ENCODE results near the gene STON1. TPM values are rescaled to one million over a fixed set of nuclear protein-coding genes. Genes with fewer than 3 reads are reported as not detected.
"Not testable (repeated sequence)": the region's sequence is repeated elsewhere in the genome, so short reads cannot be mapped to it uniquely, and the experiment has no call there.

Gene STON1
- total RNA-seq, 1 donor from 2014 or later: 0.93 TPM

DNA sequence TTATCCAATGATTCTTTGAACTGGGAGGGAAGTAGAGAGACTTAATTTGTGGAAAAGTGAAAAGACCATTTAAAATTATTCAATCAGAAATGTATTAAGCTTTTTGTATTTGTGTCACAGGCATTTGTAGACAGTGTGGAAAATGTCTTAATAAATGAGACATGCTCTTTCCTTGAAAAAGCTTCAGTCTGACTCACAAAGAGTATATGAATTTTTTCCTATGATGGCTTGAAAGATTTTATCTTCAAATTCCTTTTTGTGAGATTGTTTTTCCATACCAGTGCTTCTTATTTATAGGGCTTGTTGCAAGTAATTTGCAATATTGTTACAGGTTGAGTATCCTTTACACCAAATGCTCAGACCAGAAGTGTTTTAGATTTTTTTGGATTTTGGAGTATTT, 39.5 kb downstream of the STON1 start:
- DNase-seq: no peak
- Mint-ChIP-seq H3K9me3 (no peaks in the 10 kb centered on the region), H3K27me3 (peaks cover 1% of the 10 kb centered on the region), H3K36me3 (ENCODE audit: low read depth) (no peaks in the 10 kb centered on the region), H3K27ac (no peak overlapping the region), H3K4me3 (no peak overlapping the region), H3K4me1 (peaks cover 3% of the 10 kb centered on the region)
- intact Hi-C loops (cut with micrococcal nuclease): no loop called here

GRCh38 chr2:48572816-48573215, 42.9 kb downstream of the STON1 start:
- Mint-ChIP-seq H3K27ac (no peak overlapping the region), H3K4me1 (peaks cover 8% of the 10 kb centered on the region), H3K9me3 (no peaks in the 10 kb centered on the region), H3K4me3 (no peak overlapping the region), H3K27me3 (peaks cover 1% of the 10 kb centered on the region), H3K36me3 (ENCODE audit: low read depth) (no peaks in the 10 kb centered on the region)
- no peak for DNase-seq
- intact Hi-C loops (cut with micrococcal nuclease): no loop called here

- Mint-ChIP-seq H3K36me3 (ENCODE audit: low read depth) (no peaks in the 10 kb centered on the region), H3K4me3 (no peak overlapping the region), H3K9me3 (no peaks in the 10 kb centered on the region), H3K4me1 (peaks cover 5% of the 10 kb centered on the region), H3K27me3 (no peaks in the 10 kb centered on the region), H3K27ac (no peak overlapping the region)
- intact Hi-C loops (cut with micrococcal nuclease): no loop called here
- DNase-seq: no peak
These were observed 44.7 kb downstream of the STON1 start for GRCh38 chr2:48574353-48575287.

GRCh38 chr2:48578313-48578712, 48.4 kb downstream of the STON1 start:
- H3K27me3 Mint-ChIP-seq: no peaks in the 10 kb centered on the region
- no peaks in the 10 kb centered on the region for H3K36me3 Mint-ChIP-seq (ENCODE audit: low read depth)
- H3K4me1 Mint-ChIP-seq: peaks cover 5% of the 10 kb centered on the region
- H3K4me3 Mint-ChIP-seq: no peak overlapping the region
- intact Hi-C loops (cut with micrococcal nuclease): no loop called here
- no peak overlapping the region for H3K27ac Mint-ChIP-seq
- H3K9me3 Mint-ChIP-seq: no peaks in the 10 kb centered on the region
- no peak for DNase-seq

DNA sequence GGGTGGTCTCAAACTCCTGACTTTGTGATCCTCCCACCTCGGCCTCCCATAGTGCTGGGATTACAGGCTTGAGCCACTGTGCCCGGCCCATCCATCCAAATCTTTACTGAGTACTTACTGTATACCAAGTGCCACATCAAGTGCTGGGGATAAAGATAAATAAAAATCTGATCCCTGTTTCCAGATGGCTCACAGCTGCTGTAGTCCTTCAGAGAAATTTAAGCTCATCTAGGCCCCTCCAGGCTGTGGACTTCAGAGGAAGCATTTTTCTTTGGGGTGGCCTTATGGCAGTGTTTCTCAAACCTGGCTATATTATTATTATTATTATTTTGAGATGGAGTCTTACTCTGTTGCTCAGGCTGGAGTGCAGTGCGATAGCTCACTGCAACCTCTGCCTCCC, 54.0 kb downstream of the STON1 start:
- Mint-ChIP-seq H3K36me3 (ENCODE audit: low read depth) (no peaks in the 10 kb centered on the region), H3K9me3 (no peaks in the 10 kb centered on the region), H3K4me1 (peaks cover 6% of the 10 kb centered on the region), H3K27me3 (no peaks in the 10 kb centered on the region), H3K27ac (no peak overlapping the region), H3K4me3 (no peak overlapping the region)
- DNase-seq: no peak
- intact Hi-C loops (cut with micrococcal nuclease): no loop called here

DNA sequence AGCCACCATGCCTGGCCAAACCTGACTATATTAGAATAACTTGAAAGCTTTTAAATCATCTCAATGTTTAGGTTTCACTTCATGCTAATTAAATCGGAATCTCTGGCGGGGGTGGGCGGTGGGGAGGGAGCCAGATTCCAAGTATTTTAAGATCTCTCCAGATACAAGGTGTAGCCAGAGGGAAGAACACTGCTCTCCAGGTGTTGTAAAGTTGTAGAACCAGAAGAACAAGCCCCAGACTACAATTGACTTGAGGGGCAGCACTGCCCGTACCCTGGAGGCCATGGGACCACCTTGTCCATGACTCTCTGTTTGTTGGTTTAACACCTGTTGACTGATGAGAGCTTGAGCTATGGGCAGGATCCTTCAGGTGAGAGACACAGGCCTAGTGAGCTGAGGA, 54.6 kb downstream of the STON1 start:
- Mint-ChIP-seq H3K36me3 (ENCODE audit: low read depth) (no peaks in the 10 kb centered on the region), H3K4me3 (no peak overlapping the region), H3K4me1 (peaks cover 6% of the 10 kb centered on the region), H3K27me3 (no peaks in the 10 kb centered on the region), H3K27ac (no peak overlapping the region), H3K9me3 (no peaks in the 10 kb centered on the region)
- intact Hi-C loops (cut with micrococcal nuclease): no loop called here
- no peak for DNase-seq

DNA sequence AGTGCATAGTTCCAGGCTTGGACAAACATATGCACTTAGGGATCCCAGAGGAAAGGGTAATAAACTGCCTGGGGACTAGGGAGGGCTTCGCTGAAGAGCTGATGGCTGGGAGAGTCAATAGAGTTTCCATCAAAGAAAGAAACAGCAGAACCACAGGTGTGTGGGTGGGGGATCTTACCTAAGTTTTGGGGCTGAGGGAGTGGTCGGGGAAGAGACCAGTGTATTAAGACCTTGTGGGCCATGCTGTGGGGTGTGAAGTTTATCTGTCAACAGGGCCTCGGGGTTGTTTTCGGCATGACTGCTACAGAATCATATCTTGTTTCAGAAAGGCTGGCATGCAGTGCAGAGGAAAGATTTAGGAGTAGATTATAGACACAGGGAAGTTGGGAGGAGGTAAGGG, 56.5 kb downstream of the STON1 start:
- no peaks in the 10 kb centered on the region for H3K27me3 Mint-ChIP-seq
- no peak overlapping the region for H3K4me3 Mint-ChIP-seq
- peaks cover 6% of the 10 kb centered on the region for H3K4me1 Mint-ChIP-seq
- intact Hi-C loops (cut with micrococcal nuclease): no loop called here
- no peak overlapping the region for H3K27ac Mint-ChIP-seq
- no peak for DNase-seq
- no peaks in the 10 kb centered on the region for H3K9me3 Mint-ChIP-seq
- H3K36me3 Mint-ChIP-seq (ENCODE audit: low read depth): no peaks in the 10 kb centered on the region

DNA sequence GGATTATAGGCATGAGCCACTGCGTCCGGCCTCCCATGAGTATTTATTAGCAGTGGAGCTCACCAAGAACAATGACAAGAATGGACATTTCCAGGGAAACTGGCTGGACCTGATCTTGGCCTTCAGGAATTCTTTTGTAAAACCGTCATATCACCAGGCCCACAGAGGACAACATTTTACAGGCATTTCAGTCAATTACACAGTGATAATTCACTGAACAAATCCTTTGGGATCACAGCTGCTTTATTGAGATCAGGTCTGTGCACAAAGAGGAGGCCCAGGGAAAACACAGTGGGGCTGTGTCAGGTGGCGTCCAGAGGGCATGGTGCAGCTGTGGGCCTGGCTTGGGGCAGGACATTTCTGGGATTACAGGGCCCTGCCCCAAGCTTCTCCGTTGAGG, 57.6 kb downstream of the STON1 start:
- intact Hi-C loops (cut with micrococcal nuclease): no loop called here
- H3K9me3 Mint-ChIP-seq: no peaks in the 10 kb centered on the region
- H3K4me3 Mint-ChIP-seq: no peak overlapping the region
- no peaks in the 10 kb centered on the region for H3K36me3 Mint-ChIP-seq (ENCODE audit: low read depth)
- no peak for DNase-seq
- no peaks in the 10 kb centered on the region for H3K27me3 Mint-ChIP-seq
- H3K4me1 Mint-ChIP-seq: peaks cover 6% of the 10 kb centered on the region
- H3K27ac Mint-ChIP-seq: no peak overlapping the region

DNA sequence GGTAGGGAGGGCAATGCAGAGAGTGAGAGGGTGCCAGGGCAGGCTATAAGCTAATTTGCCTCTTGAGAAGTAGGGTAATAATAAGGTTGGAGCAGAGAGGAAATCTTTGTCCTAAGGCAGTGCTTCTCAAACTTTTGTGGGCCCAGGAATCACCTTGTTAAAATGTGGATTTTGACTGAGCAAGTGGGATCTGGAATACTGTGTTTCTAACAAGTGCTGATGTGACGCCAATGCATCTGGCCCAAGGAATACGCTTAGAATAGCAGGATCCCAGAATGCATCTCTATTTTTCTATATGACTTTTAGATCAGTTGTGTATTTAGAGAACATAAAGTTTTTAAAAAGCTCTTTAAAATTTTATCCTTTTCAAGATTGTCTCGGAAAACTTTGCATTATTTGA, 58.0 kb downstream of the STON1 start:
- no peaks in the 10 kb centered on the region for H3K9me3 Mint-ChIP-seq
- peaks cover 6% of the 10 kb centered on the region for H3K4me1 Mint-ChIP-seq
- no peak overlapping the region for H3K27ac Mint-ChIP-seq
- DNase-seq: no peak
- H3K4me3 Mint-ChIP-seq: no peak overlapping the region
- H3K36me3 Mint-ChIP-seq (ENCODE audit: low read depth): no peaks in the 10 kb centered on the region
- no peaks in the 10 kb centered on the region for H3K27me3 Mint-ChIP-seq
- intact Hi-C loops (cut with micrococcal nuclease): no loop called here

GRCh38 chr2:48588745-48589144, 58.8 kb downstream of the STON1 start:
- no peaks in the 10 kb centered on the region for H3K36me3 Mint-ChIP-seq (ENCODE audit: low read depth)
- H3K27me3 Mint-ChIP-seq: no peaks in the 10 kb centered on the region
- intact Hi-C loops (cut with micrococcal nuclease): no loop called here
- no peak for DNase-seq
- peaks cover 6% of the 10 kb centered on the region for H3K4me1 Mint-ChIP-seq
- no peak overlapping the region for H3K27ac Mint-ChIP-seq
- H3K4me3 Mint-ChIP-seq: no peak overlapping the region
- no peaks in the 10 kb centered on the region for H3K9me3 Mint-ChIP-seq

DNA sequence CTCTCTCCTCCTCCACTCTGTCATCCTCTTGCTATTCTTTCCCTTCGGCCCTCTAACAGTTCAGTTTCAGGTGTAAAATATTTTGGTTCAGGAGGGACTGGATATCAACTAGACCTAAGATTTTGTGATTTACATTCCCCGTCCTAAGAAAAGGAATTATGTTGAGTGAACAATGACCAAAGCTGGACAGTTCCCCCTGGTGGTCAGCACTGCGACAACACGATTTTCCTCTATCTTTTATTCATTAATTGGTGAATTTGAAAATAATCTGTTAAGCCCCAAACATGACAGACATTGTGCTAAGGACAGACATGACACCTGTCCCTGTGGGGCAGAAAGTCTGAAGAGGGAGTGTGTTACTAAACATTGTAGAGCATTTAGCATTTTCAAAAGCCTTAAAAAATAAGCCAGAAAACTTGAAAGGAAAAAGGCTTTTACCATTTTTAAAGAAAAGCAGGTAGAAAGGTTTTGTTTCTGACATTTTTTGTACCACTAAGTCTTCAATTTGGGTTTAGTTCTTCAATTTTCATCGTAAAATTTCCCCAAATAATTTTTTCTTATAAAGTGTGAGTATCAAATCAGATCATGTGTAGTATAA, 59.3 kb downstream of the STON1 start:
- no peaks in the 10 kb centered on the region for H3K27me3 Mint-ChIP-seq
- H3K4me1 Mint-ChIP-seq: peaks cover 6% of the 10 kb centered on the region
- no peak overlapping the region for H3K27ac Mint-ChIP-seq
- no peak overlapping the region for H3K4me3 Mint-ChIP-seq
- no peak for DNase-seq
- intact Hi-C loops (cut with micrococcal nuclease): no loop called here
- H3K9me3 Mint-ChIP-seq: no peaks in the 10 kb centered on the region
- H3K36me3 Mint-ChIP-seq (ENCODE audit: low read depth): no peaks in the 10 kb centered on the region

- Mint-ChIP-seq H3K9me3 (no peaks in the 10 kb centered on the region), H3K4me1 (peaks cover 6% of the 10 kb centered on the region), H3K4me3 (no peak overlapping the region), H3K36me3 (ENCODE audit: low read depth) (no peaks in the 10 kb centered on the region), H3K27me3 (no peaks in the 10 kb centered on the region), H3K27ac (no peak overlapping the region)
- DNase-seq: no peak
- intact Hi-C loops (cut with micrococcal nuclease): no loop called here
These were observed 60.1 kb downstream of the STON1 start for GRCh38 chr2:48590017-48590416.

- Mint-ChIP-seq H3K27ac (no peak overlapping the region), H3K4me3 (no peak overlapping the region), H3K4me1 (no peaks in the 10 kb centered on the region), H3K27me3 (peaks cover 3% of the 10 kb centered on the region), H3K36me3 (ENCODE audit: low read depth) (no peaks in the 10 kb centered on the region), H3K9me3 (no peaks in the 10 kb centered on the region)
- intact Hi-C loops (cut with micrococcal nuclease): no loop called here
- no peak for DNase-seq
These were observed 62.1 kb downstream of the STON1 start for GRCh38 chr2:48592067-48592466.

DNA sequence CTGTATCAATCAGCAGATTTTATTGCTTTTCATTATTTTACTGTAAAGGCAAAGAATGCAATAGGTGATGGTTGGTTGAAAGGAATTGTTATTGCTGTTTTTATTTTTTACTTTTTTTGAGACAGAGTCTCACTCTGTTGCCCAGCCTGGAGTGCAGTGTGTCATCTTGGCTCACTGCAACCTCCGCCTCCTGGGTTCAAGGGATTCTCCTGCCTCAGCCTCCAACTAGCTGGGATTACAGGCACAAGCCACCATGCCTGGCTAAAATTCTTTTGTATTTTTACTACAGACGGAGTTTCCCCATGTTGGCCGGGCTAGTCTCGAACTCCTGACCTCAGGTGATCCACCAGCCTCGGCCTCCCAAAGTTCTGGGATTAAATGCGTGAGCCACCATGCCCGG, 66.8 kb downstream of the STON1 start:
- H3K4me3 Mint-ChIP-seq; H3K9me3 Mint-ChIP-seq; H3K36me3 Mint-ChIP-seq (ENCODE audit: low read depth); intact Hi-C loops (cut with micrococcal nuclease); DNase-seq; H3K27me3 Mint-ChIP-seq; H3K27ac Mint-ChIP-seq; H3K4me1 Mint-ChIP-seq: not testable (repeated sequence)
